Measurements from ENCODE around the gene MYD88. TPM values are rescaled to one million over a fixed set of nuclear protein-coding genes. Genes with fewer than 3 reads are reported as not detected.

The MYD88 gene
- total RNA-seq, 1 donor from 2014 or later: 22.4 TPM

- no peak overlapping the region for H3K4me3 Mint-ChIP-seq (ENCODE audit: unreplicated experiment)
- no peak for DNase-seq (ENCODE audit: low spot score)
- H3K27me3 Mint-ChIP-seq (ENCODE audit: low read depth): no peaks in the 10 kb centered on the region
- H3K9me3 Mint-ChIP-seq (ENCODE audit: low read depth): peaks cover under 1% of the 10 kb centered on the region
- peaks cover 8% of the 10 kb centered on the region for H3K36me3 Mint-ChIP-seq (ENCODE audit: low read depth)
- peaks cover 29% of the 10 kb centered on the region for H3K4me1 Mint-ChIP-seq (ENCODE audit: low read depth)
- TF ChIP-seq CTCF (IDR thresholded peaks at IDR 0.05): no peak
- H3K27ac Mint-ChIP-seq (ENCODE audit: unreplicated experiment): no peak overlapping the region
These were observed 2.1 kb downstream of the MYD88 start for GRCh38 chr3:38140326-38141172.

GRCh38 chr3:38141173-38141951 is 2.9 kb downstream of the MYD88 start:
- Mint-ChIP-seq H3K4me3 (ENCODE audit: unreplicated experiment) (no peak overlapping the region), H3K9me3 (ENCODE audit: low read depth) (peaks cover 9% of the 10 kb centered on the region), H3K27ac (ENCODE audit: unreplicated experiment) (no peak overlapping the region), H3K36me3 (ENCODE audit: low read depth) (peaks cover 8% of the 10 kb centered on the region), H3K4me1 (ENCODE audit: low read depth) (peaks cover 21% of the 10 kb centered on the region), H3K27me3 (ENCODE audit: low read depth) (no peaks in the 10 kb centered on the region)
- TF ChIP-seq CTCF (IDR thresholded peaks at IDR 0.05): no peak
- no peak for DNase-seq (ENCODE audit: low spot score)

- H3K4me1 Mint-ChIP-seq (ENCODE audit: low read depth): peaks cover 20% of the 10 kb centered on the region
- H3K27me3 Mint-ChIP-seq (ENCODE audit: low read depth): no peaks in the 10 kb centered on the region
- no peak for DNase-seq (ENCODE audit: low spot score)
- H3K4me3 Mint-ChIP-seq (ENCODE audit: unreplicated experiment): no peak overlapping the region
- H3K36me3 Mint-ChIP-seq (ENCODE audit: low read depth): peaks cover 11% of the 10 kb centered on the region
- peaks cover 14% of the 10 kb centered on the region for H3K9me3 Mint-ChIP-seq (ENCODE audit: low read depth)
- TF ChIP-seq CTCF (IDR thresholded peaks at IDR 0.05): no peak
- no peak overlapping the region for H3K27ac Mint-ChIP-seq (ENCODE audit: unreplicated experiment)
These were observed 3.5 kb downstream of the MYD88 start for GRCh38 chr3:38141952-38142273.

GRCh38 chr3:38142959-38143358 is 4.5 kb downstream of the MYD88 start:
- Mint-ChIP-seq H3K9me3 (ENCODE audit: low read depth) (peaks cover 21% of the 10 kb centered on the region), H3K27ac (ENCODE audit: unreplicated experiment) (no peak overlapping the region), H3K27me3 (ENCODE audit: low read depth) (no peaks in the 10 kb centered on the region), H3K4me3 (ENCODE audit: unreplicated experiment) (no peak overlapping the region), H3K4me1 (ENCODE audit: low read depth) (peaks cover 14% of the 10 kb centered on the region), H3K36me3 (ENCODE audit: low read depth) (peaks cover 11% of the 10 kb centered on the region)
- no peak for DNase-seq (ENCODE audit: low spot score)
- TF ChIP-seq CTCF (IDR thresholded peaks at IDR 0.05): no peak

- H3K36me3 Mint-ChIP-seq (ENCODE audit: low read depth): peaks cover 11% of the 10 kb centered on the region
- H3K4me1 Mint-ChIP-seq (ENCODE audit: low read depth): peaks cover 9% of the 10 kb centered on the region
- no peak for DNase-seq (ENCODE audit: low spot score)
- no peaks in the 10 kb centered on the region for H3K27me3 Mint-ChIP-seq (ENCODE audit: low read depth)
- no peak for TF ChIP-seq CTCF (IDR thresholded peaks at IDR 0.05)
- H3K27ac Mint-ChIP-seq (ENCODE audit: unreplicated experiment): no peak overlapping the region
- peaks cover 21% of the 10 kb centered on the region for H3K9me3 Mint-ChIP-seq (ENCODE audit: low read depth)
- no peak overlapping the region for H3K4me3 Mint-ChIP-seq (ENCODE audit: unreplicated experiment)
These were observed 5.0 kb downstream of the MYD88 start for GRCh38 chr3:38143511-38143910.

All from chondrocyte (in vitro differentiated cells).